HCT116 (cell line): Measurements from ENCODE around the gene CBR1.
"Not testable (repeated sequence)": the region's sequence is repeated elsewhere in the genome, so short reads cannot be mapped to it uniquely, and the experiment has no call there.

Experiments used
- CTCF ChIP-seq, 3 experiments: fragments of 200-600 bp in 1 of 3; sonication (generic) in 1 of 3; IDR thresholded peaks in 2 of 3; conservative IDR thresholded peaks in 1 of 3; 2 replicates each; pipeline ENCODE4 v1.5.1; 2012 to 2017; ENCODE audit warnings: low read depth in 2 of 3, low read length in 2 of 3, antibody characterized with exemption in 1 of 3, borderline replicate concordance in 1 of 3, control low read depth in 1 of 3, mild to moderate bottlenecking in 1 of 3, mixed read lengths in 1 of 3, mixed run types in 1 of 3, moderate library complexity in 1 of 3; ENCODE audit not compliant: insufficient read depth in 1 of 3
- EZH2 ChIP-seq: fragments of 200-600 bp; sonication (generic); IDR thresholded peaks from 2 replicates; pipeline ENCODE4 v1.6.1; 2017; ENCODE audit warnings: antibody characterized with exemption, mixed run types
- EZH2phosphoT487 ChIP-seq: fragments of 200-600 bp; IDR thresholded peaks from 2 replicates; pipeline ENCODE4 v1.6.1; 2018; ENCODE audit warnings: antibody characterized with exemption, borderline replicate concordance
- FOSL1 ChIP-seq: IDR thresholded peaks from 2 replicates; pipeline ENCODE4 v1.6.1; 2012; ENCODE audit warnings: low read depth
- JUND ChIP-seq: IDR thresholded peaks from 2 replicates; pipeline ENCODE4 v1.6.1; 2012
- MAX ChIP-seq: IDR thresholded peaks from 2 replicates; pipeline ENCODE4 v1.6.1; 2012
- POLR2A ChIP-seq: IDR thresholded peaks from 2 replicates; pipeline ENCODE4 v1.7.0; 2011; ENCODE audit warnings: borderline replicate concordance; ENCODE audit not compliant: insufficient read depth, insufficient read length; ENCODE audit errors: extremely low read depth
- POLR2AphosphoS5 ChIP-seq: IDR thresholded peaks from 2 replicates; pipeline ENCODE4 v1.6.1; 2011; ENCODE audit warnings: mild to moderate bottlenecking, low read depth, low read length, moderate library complexity
- TCF7L2 ChIP-seq: IDR thresholded peaks from 2 replicates; pipeline ENCODE4 v1.7.0; 2011; ENCODE audit warnings: borderline replicate concordance, inconsistent platforms; ENCODE audit not compliant: insufficient read depth, insufficient read length; ENCODE audit errors: extremely low read depth

- not testable (repeated sequence) for TF ChIP-seq EZH2phosphoT487; TCF7L2; POLR2AphosphoS5; POLR2A; CTCF (IDR thresholded peaks at IDR 0.05 in 2 of 3, conservative IDR thresholded peaks at IDR 0.05 in 1 of 3; ENCODE audit: borderline replicate concordance in 1 of 3, insufficient read depth in 1 of 3, low read depth in 2 of 3, low read length in 2 of 3); EZH2; MAX; FOSL1; JUND
Measured at GRCh38 chr21:36073911-36074310, 4.1 kb downstream of the CBR1 start.
